Type B pancreatic cell (in vitro differentiated cells): ENCODE results near the gene AHDC1. TPM values are rescaled to one million over a fixed set of nuclear protein-coding genes. Genes with fewer than 3 reads are reported as not detected.

Experiments
- DNase-seq: peaks from one replicate; pipeline ENCODE4 v3.0.0; 2021; ENCODE audit warnings: mixed read lengths; ENCODE audit not compliant: unreplicated experiment; ENCODE audit errors: extremely low spot score
- H3K27ac Mint-ChIP-seq: 2 replicates; pipeline ENCODE4 v1.8.0; 2021; ENCODE audit warnings: mild to moderate bottlenecking, mixed read lengths
- H3K27me3 Mint-ChIP-seq: 2 replicates; pipeline ENCODE4 v1.8.0; 2021; ENCODE audit warnings: mixed read lengths
- H3K36me3 Mint-ChIP-seq: 2 replicates; pipeline ENCODE4 v1.8.0; 2021; ENCODE audit warnings: mixed read lengths
- H3K4me1 Mint-ChIP-seq: one replicate; pipeline ENCODE4 v1.8.0; 2021; ENCODE audit warnings: mixed read lengths; ENCODE audit not compliant: unreplicated experiment
- H3K4me3 Mint-ChIP-seq: 2 replicates; pipeline ENCODE4 v1.8.0; 2021; ENCODE audit warnings: mild to moderate bottlenecking, mixed read lengths
- H3K9me3 Mint-ChIP-seq: 2 replicates; pipeline ENCODE4 v1.8.0; 2021; ENCODE audit warnings: mixed read lengths
- total RNA-seq: library from RNA; stranded (reverse); gene quantifications from 2 replicates; pipeline ENCODE4 v1.2.1, GENCODE V29; 2021; ENCODE audit warnings: low replicate concordance
- TF ChIP-seq, protein P1 (sequence below): fragments of 200-600 bp; sonication (generic); conservative IDR thresholded peaks from 2 replicates; pipeline ENCODE4 v1.5.0; 2021; ENCODE audit warnings: antibody characterized with exemption, mild to moderate bottlenecking

AHDC1 gene
- total RNA-seq, 1 donor from 2014 or later = 61.0 TPM

DNA sequence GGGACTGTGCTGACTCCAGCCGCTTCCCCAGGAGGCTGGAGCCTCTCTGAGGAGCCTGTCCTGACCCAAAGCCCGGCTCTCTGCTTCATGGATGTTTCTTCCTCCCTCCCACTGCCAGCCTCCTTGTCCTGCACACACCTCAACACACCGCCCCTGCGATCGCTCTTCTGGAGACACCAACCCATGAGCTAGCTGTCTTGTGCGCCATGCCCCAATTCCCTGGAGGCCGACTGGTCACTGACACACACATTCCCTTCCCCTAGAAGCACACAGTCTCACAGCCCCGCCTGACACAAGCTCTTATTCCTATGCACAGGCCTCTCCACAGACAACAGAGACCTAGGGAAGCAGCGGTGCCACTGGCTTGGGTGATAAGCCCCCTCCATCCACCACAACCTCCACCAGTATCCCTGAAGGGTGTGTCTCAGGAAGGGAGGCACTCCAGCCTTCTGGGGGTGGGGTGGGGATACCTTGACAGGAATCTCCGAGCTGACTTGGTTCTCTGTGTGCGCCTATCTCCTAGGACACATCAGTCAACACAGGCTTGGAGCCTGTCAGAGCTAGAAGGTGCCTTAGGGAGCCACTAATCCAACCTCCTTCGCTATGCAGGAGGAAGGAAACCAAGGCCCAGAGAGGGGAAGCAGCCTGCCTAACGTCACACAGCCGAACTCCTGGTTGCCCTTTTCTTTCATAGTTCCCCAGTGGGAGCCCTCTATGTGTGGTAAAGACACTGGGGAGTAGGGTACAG lies 31.1 kb downstream of the AHDC1 start:
- Mint-ChIP-seq H3K36me3 (no peaks in the 10 kb centered on the region), H3K4me3 (peak overlapping the region; percentile 78), H3K9me3 (no peaks in the 10 kb centered on the region), H3K27ac (peak overlapping the region; percentile 91), H3K27me3 (no peaks in the 10 kb centered on the region), H3K4me1 (peaks cover 69% of the 10 kb centered on the region)
- TF ChIP-seq, protein P1, sequence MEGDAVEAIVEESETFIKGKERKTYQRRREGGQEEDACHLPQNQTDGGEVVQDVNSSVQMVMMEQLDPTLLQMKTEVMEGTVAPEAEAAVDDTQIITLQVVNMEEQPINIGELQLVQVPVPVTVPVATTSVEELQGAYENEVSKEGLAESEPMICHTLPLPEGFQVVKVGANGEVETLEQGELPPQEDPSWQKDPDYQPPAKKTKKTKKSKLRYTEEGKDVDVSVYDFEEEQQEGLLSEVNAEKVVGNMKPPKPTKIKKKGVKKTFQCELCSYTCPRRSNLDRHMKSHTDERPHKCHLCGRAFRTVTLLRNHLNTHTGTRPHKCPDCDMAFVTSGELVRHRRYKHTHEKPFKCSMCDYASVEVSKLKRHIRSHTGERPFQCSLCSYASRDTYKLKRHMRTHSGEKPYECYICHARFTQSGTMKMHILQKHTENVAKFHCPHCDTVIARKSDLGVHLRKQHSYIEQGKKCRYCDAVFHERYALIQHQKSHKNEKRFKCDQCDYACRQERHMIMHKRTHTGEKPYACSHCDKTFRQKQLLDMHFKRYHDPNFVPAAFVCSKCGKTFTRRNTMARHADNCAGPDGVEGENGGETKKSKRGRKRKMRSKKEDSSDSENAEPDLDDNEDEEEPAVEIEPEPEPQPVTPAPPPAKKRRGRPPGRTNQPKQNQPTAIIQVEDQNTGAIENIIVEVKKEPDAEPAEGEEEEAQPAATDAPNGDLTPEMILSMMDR = no peak
- DNase-seq = no peak

GRCh38 chr1:27572019-27572678 lies 31.8 kb downstream of the AHDC1 start:
- Mint-ChIP-seq H3K4me3 (peak overlapping the region; percentile 78), H3K27me3 (no peaks in the 10 kb centered on the region), H3K36me3 (no peaks in the 10 kb centered on the region), H3K27ac (peak overlapping the region; percentile 91), H3K4me1 (peaks cover 75% of the 10 kb centered on the region), H3K9me3 (no peaks in the 10 kb centered on the region)
- TF ChIP-seq, protein P1 = no peak
- no peak for DNase-seq

- Mint-ChIP-seq H3K27me3 (no peaks in the 10 kb centered on the region), H3K9me3 (no peaks in the 10 kb centered on the region), H3K27ac (peak overlapping the region; percentile 91), H3K36me3 (no peaks in the 10 kb centered on the region), H3K4me1 (peaks cover 75% of the 10 kb centered on the region), H3K4me3 (peak overlapping the region; percentile 80)
- no peak for DNase-seq
- TF ChIP-seq, protein P1 = no peak
Observed at GRCh38 chr1:27571439-27572018, 32.4 kb downstream of the AHDC1 start.

- DNase-seq = no peak
- no peaks in the 10 kb centered on the region for H3K9me3 Mint-ChIP-seq
- TF ChIP-seq, protein P1 = no peak
- peaks cover 82% of the 10 kb centered on the region for H3K4me1 Mint-ChIP-seq
- H3K4me3 Mint-ChIP-seq = peak overlapping the region; percentile 80
- H3K27ac Mint-ChIP-seq = peak overlapping the region; percentile 80
- no peaks in the 10 kb centered on the region for H3K27me3 Mint-ChIP-seq
- no peaks in the 10 kb centered on the region for H3K36me3 Mint-ChIP-seq
Observed at GRCh38 chr1:27570784-27571183, 33.2 kb downstream of the AHDC1 start.

- Mint-ChIP-seq H3K4me1 (peaks cover 87% of the 10 kb centered on the region), H3K9me3 (no peaks in the 10 kb centered on the region)
Observed at GRCh38 chr1:27570356-27570755, 33.6 kb downstream of the AHDC1 start.

More at GRCh38 chr1:27570356-27570755, 33.6 kb downstream of the AHDC1 start:
- peak overlapping the region; percentile 80 for H3K27ac Mint-ChIP-seq
- no peaks in the 10 kb centered on the region for H3K36me3 Mint-ChIP-seq
- H3K27me3 Mint-ChIP-seq = no peaks in the 10 kb centered on the region
- DNase-seq = no peak
- TF ChIP-seq, protein P1 = no peak
- peak overlapping the region; percentile 80 for H3K4me3 Mint-ChIP-seq
